ENCODE data around the gene OXT. TPM values are rescaled to one million over a fixed set of nuclear protein-coding genes. Genes with fewer than 3 reads are reported as not detected.
"Not testable (repeated sequence)": the region's sequence is repeated elsewhere in the genome, so short reads cannot be mapped to it uniquely, and the experiment has no call there.

Gene OXT
- total and polyA plus RNA-seq, 2 donors (not counting 3 experiments of a cell fraction or from before 2014, with no cell fraction given): not detected

DNA sequence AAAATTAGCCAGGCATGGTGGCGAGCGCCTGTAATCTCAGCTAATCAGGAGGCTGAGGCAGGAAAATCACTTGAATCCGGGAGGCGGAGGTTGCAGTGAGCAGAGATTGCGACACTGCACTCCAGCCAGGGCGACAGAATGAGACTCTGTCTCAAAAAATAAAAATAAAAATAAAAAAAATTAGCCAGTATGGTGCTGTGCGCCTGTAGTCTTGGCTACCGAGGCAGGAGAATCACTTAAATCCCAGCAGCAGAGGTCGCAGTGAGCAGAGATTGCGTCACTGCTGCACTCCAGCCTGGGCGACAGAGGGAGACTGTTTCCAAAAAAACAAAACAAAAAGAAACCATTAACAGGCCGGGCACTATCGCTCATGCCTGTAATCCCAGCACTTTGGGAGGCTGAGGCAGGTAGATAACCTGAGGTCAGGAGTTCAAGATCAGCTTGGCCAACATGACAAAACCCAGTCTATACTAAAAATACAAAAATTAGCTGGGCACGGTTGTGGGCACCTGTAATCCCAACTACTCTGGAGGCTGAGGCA lies 46.5 kb downstream of the OXT start:
- dilution Hi-C loops (cut with MboI; ENCODE audit: extremely low pct_ligation_motif_present, low sequenced_read_pairs): not testable (repeated sequence)

DNA sequence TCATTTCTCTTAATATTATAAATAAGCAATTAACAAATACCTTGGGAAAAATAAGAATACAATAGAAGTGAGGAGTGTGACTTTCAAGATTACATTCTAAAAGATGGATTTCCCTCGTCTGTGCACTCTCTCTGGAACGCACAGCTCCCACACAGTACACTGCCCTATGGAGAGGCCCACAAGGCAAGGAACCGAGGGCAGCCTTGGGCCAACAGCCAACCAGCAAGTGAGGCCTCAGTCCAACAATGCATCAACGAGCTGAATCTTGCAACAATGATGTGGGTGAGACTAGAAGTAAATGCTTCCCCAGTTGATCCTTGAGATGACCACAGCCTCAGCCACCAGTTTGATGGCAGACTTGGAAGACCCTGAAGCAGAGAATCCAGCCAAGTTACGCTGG lies 47.6 kb downstream of the OXT start:
- Histone ChIP-seq H3K9me3 (replicated peaks; ENCODE audit: control insufficient read depth, insufficient read depth, low read length) (no peaks in the 10 kb centered on the region), H3K27me3 (ENCODE audit: control insufficient read depth in 2 of 2, insufficient read depth in 2 of 2, low read length in 2 of 2) (no peaks in the 10 kb centered on the region), H4K20me1 (replicated peaks; ENCODE audit: control insufficient read depth, extremely low read depth, insufficient read depth, low read length) (no peaks in the 10 kb centered on the region), H3K4me1 (ENCODE audit: control insufficient read depth, extremely low read depth, insufficient read depth, low read length) (peaks cover 15% of the 10 kb centered on the region), H3K36me3 (ENCODE audit: control insufficient read depth in 2 of 2, extremely low read depth in 1 of 2, insufficient read depth in 2 of 2, low read length in 2 of 2) (peaks cover 0 to 2% of the 10 kb centered on the region in 2 experiments), H3K4me3 (replicated peaks in 1 of 3; ENCODE audit: insufficient read depth in 1 of 3, low read depth in 1 of 3, low read length in 3 of 3) (no peak overlapping the region), H3K27ac (ENCODE audit: insufficient read depth, low read depth, low read length) (no peak overlapping the region), H3K79me2 (ENCODE audit: control insufficient read depth, insufficient read depth, low read length) (no peaks in the 10 kb centered on the region), H3K9ac (replicated peaks; ENCODE audit: extremely low read depth, insufficient read depth, low read length) (no peak overlapping the region), H2AFZ (ENCODE audit: low read depth, low read length) (no peak overlapping the region), H3K4me2 (ENCODE audit: insufficient read depth, low read length) (no peak overlapping the region), H3K9me1 (replicated peaks; ENCODE audit: control insufficient read depth, extremely low read depth, insufficient read depth, low read length) (no peaks in the 10 kb centered on the region)
- intact Hi-C loops (cut with micrococcal nuclease): no loop called here
- CTCF ChIA-PET: interaction anchor here (2.3 kb wide), 1 partner anchor 158 kb away, joined by 6 read pairs; no protein-coding TSS in a partner anchor
- DNase-seq (ENCODE audit: low read depth, low spot score): no peak
- POLR2A ChIA-PET: no interaction called here
- no TSS peak for BruUV-seq (replicated peaks)
- dilution Hi-C loops (cut with MboI; ENCODE audit: extremely low pct_ligation_motif_present, low sequenced_read_pairs): no loop called here
- no peak for FAIRE-seq
- TF ChIP-seq POLR2A (IDR thresholded peaks at IDR 0.05; ENCODE audit: low read depth, low read length): no peak
- TF ChIP-seq, protein P1, sequence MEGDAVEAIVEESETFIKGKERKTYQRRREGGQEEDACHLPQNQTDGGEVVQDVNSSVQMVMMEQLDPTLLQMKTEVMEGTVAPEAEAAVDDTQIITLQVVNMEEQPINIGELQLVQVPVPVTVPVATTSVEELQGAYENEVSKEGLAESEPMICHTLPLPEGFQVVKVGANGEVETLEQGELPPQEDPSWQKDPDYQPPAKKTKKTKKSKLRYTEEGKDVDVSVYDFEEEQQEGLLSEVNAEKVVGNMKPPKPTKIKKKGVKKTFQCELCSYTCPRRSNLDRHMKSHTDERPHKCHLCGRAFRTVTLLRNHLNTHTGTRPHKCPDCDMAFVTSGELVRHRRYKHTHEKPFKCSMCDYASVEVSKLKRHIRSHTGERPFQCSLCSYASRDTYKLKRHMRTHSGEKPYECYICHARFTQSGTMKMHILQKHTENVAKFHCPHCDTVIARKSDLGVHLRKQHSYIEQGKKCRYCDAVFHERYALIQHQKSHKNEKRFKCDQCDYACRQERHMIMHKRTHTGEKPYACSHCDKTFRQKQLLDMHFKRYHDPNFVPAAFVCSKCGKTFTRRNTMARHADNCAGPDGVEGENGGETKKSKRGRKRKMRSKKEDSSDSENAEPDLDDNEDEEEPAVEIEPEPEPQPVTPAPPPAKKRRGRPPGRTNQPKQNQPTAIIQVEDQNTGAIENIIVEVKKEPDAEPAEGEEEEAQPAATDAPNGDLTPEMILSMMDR (IDR thresholded peaks at IDR 0.05; ENCODE audit: extremely low read depth in 1 of 2, insufficient read depth in 1 of 2, low read depth in 1 of 2, low read length in 2 of 2): no peak

More for the DNA sequence above, 46.5 kb downstream of the OXT start:
- POLR2A ChIA-PET; H3K27ac ChIP-seq (ENCODE audit: insufficient read depth, low read depth, low read length); BruUV-seq (replicated peaks); H3K4me1 ChIP-seq (ENCODE audit: control insufficient read depth, extremely low read depth, insufficient read depth, low read length); H3K9ac ChIP-seq (replicated peaks; ENCODE audit: extremely low read depth, insufficient read depth, low read length); H3K4me2 ChIP-seq (ENCODE audit: insufficient read depth, low read length); H3K36me3 ChIP-seq (ENCODE audit: control insufficient read depth in 2 of 2, extremely low read depth in 1 of 2, insufficient read depth in 2 of 2, low read length in 2 of 2); H3K79me2 ChIP-seq (ENCODE audit: control insufficient read depth, insufficient read depth, low read length); H3K9me1 ChIP-seq (replicated peaks; ENCODE audit: control insufficient read depth, extremely low read depth, insufficient read depth, low read length); H3K27me3 ChIP-seq (ENCODE audit: control insufficient read depth in 2 of 2, insufficient read depth in 2 of 2, low read length in 2 of 2); H3K4me3 ChIP-seq (replicated peaks in 1 of 3; ENCODE audit: insufficient read depth in 1 of 3, low read depth in 1 of 3, low read length in 3 of 3); H4K20me1 ChIP-seq (replicated peaks; ENCODE audit: control insufficient read depth, extremely low read depth, insufficient read depth, low read length); intact Hi-C loops (cut with micrococcal nuclease); H2AFZ ChIP-seq (ENCODE audit: low read depth, low read length); H3K9me3 ChIP-seq (replicated peaks; ENCODE audit: control insufficient read depth, insufficient read depth, low read length): not testable (repeated sequence)
- CTCF ChIA-PET: interaction anchor here (1.0 to 4.6 kb wide), 4 partner anchors 13 to 159 kb away, joined by 4 to 59 read pairs (median 5); no protein-coding TSS in a partner anchor
- FAIRE-seq: peak; percentile 78
- DNase-seq (ENCODE audit: low read depth, low spot score): peak; percentile 69
- TF ChIP-seq, protein P1 (IDR thresholded peaks at IDR 0.05; ENCODE audit: extremely low read depth in 1 of 2, insufficient read depth in 1 of 2, low read depth in 1 of 2, low read length in 2 of 2): peak; percentile 15 to 57

Data from endothelial cell of umbilical vein (primary cell).